Measurements from ENCODE around the gene ASAP2. TPM values are rescaled to one million over a fixed set of nuclear protein-coding genes. Genes with fewer than 3 reads are reported as not detected.
A peak's percentile ranks its signal among the peaks of the same experiment; 100 is the strongest.

ASAP2 gene
- total and polyA plus RNA-seq, 9 of the 15 experiments (the other 6 are each of a cell fraction or from before 2014, with no cell fraction given), result 0.06 to 4.3 (median 3.1) TPM

- TF ChIP-seq FOXA3 (CRISPR knock-in tag; conservative IDR thresholded peaks at IDR 0.05 in 1 of 2, IDR thresholded peaks at IDR 0.05 in 1 of 2) (0 out of 4 replicates have a peak, but pooled peaks have one; percentile 13 to 51), FOXM1 (IDR thresholded peaks at IDR 0.05; ENCODE audit: low read depth) (no peak), FOXM1 (CRISPR knock-in tag; IDR thresholded peaks at IDR 0.05; ENCODE audit: low read depth) (no peak), MEIS2 (IDR thresholded peaks at IDR 0.05; ENCODE audit: partially characterized antibody) (peak; percentile 84), TFAP4 (CRISPR knock-in tag; IDR thresholded peaks at IDR 0.05; ENCODE audit: borderline replicate concordance) (no peak), BACH1 (tag; IDR thresholded peaks at IDR 0.05) (no peak), NFE2 (IDR thresholded peaks at IDR 0.05; ENCODE audit: low read depth) (no peak), CREBBP (IDR thresholded peaks at IDR 0.05; ENCODE audit: low read depth, low read length) (no peak), MITF (IDR thresholded peaks at IDR 0.05) (no peak), BMI1 (IDR thresholded peaks at IDR 0.05; ENCODE audit: low read length) (no peak), FOXK2 (conservative IDR thresholded peaks at IDR 0.05 in 1 of 2, IDR thresholded peaks at IDR 0.05 in 1 of 2; ENCODE audit: low read depth in 2 of 2) (no peak), PML (IDR thresholded peaks at IDR 0.05; ENCODE audit: low read length) (no peak), RFX1 (IDR thresholded peaks at IDR 0.05) (no peak), NUFIP1 (IDR thresholded peaks at IDR 0.05; ENCODE audit: partially characterized antibody) (no peak), FOXO4 (CRISPR knock-in tag; IDR thresholded peaks at IDR 0.05) (no peak), TEAD4 (IDR thresholded peaks at IDR 0.05; ENCODE audit: low read length) (0 out of 2 replicates have a peak, but pooled peaks have one; percentile 4), TEAD4 (CRISPR knock-in tag; IDR thresholded peaks at IDR 0.05; ENCODE audit: borderline replicate concordance) (no peak), HDAC2 (IDR thresholded peaks at IDR 0.05) (no peak), ZNF655 (CRISPR knock-in tag; IDR thresholded peaks at IDR 0.05) (no peak), ARID2 (IDR thresholded peaks at IDR 0.05) (no peak), SETDB1 (IDR thresholded peaks at IDR 0.05; ENCODE audit: low read length) (no peak), NFRKB (IDR thresholded peaks at IDR 0.05; ENCODE audit: low read depth) (no peak), HNRNPLL (IDR thresholded peaks at IDR 0.05; ENCODE audit: low read depth, low read length, poor library complexity, severe bottlenecking) (no peak)
These were observed 38.6 kb upstream of the ASAP2 start (continued) for GRCh38 chr2:9167718-9168657.
